Mesodermal cell (in vitro differentiated cells): ENCODE data around the gene IGSF9B.

Experiments used
- H3K27ac ChIP-seq: 2 replicates; pipeline ENCODE4 v1.7.0; 2013; ENCODE audit warnings: mild to moderate bottlenecking, low read depth, low read length, moderate library complexity; ENCODE audit not compliant: severe bottlenecking
- H3K36me3 ChIP-seq: 2 replicates; pipeline ENCODE4 v1.7.1; 2013; ENCODE audit warnings: mild to moderate bottlenecking, low read length, moderate library complexity; ENCODE audit not compliant: control insufficient read depth, insufficient read depth
- H3K4me1 ChIP-seq: one replicate; pipeline ENCODE4 v1.7.1; 2013; ENCODE audit warnings: mild to moderate bottlenecking, low read length; ENCODE audit not compliant: insufficient read depth, control insufficient read depth, poor library complexity, severe bottlenecking
- H3K4me3 ChIP-seq: 2 replicates; pipeline ENCODE4 v1.7.0; 2013; ENCODE audit warnings: low read length, control low read depth, mild to moderate bottlenecking; ENCODE audit not compliant: insufficient read depth, poor library complexity, severe bottlenecking; ENCODE audit errors: extremely low read depth
- H3K9me3 ChIP-seq: 2 replicates; pipeline ENCODE4 v1.7.1; 2013; ENCODE audit warnings: mild to moderate bottlenecking, low read length, moderate library complexity; ENCODE audit not compliant: control insufficient read depth
- WGBS, 2 experiments: methylation state at CpG; one replicate each; pipeline ENCODE4 v1.1.5; 2013; ENCODE audit warnings: missing lambda C conversion rate in 2 of 2; ENCODE audit not compliant: insufficient coverage in 2 of 2; 5-methylcytosine and 5-hydroxymethylcytosine counted together

IGSF9B gene

DNA sequence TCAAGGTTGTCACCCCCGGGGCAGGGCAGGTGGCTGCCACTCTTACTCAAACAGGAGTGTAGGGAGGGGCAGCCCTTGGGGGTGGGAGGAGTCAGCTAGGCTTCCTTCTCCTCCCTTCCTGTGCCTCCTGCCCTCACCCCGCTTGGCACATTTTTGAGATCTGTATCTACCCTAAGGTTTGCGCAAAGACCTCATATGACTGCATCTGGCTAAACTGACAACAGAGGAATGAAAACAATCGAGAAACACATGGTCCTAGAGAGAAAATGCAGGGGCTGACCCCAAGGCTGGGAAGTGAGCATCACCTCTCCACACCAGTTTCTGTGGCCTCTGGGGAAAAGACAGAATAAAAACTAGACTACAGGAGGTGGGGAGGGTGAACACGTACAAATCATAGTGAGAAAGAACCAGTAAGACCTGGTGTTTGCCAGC lies 28.1 kb downstream of the IGSF9B start:
- Histone ChIP-seq H3K27ac (no peak overlapping the region), H3K9me3 (no peaks in the 10 kb centered on the region), H3K36me3 (peaks cover 10% of the 10 kb centered on the region), H3K4me3 (no peak overlapping the region), H3K4me1 (peaks cover 14% of the 10 kb centered on the region)
- WGBS, 2 experiments, result 94% methylated on average over 3 of the region's 5 CpGs; no CpG with 5 or more reads in 1 of the 2 experiments

DNA sequence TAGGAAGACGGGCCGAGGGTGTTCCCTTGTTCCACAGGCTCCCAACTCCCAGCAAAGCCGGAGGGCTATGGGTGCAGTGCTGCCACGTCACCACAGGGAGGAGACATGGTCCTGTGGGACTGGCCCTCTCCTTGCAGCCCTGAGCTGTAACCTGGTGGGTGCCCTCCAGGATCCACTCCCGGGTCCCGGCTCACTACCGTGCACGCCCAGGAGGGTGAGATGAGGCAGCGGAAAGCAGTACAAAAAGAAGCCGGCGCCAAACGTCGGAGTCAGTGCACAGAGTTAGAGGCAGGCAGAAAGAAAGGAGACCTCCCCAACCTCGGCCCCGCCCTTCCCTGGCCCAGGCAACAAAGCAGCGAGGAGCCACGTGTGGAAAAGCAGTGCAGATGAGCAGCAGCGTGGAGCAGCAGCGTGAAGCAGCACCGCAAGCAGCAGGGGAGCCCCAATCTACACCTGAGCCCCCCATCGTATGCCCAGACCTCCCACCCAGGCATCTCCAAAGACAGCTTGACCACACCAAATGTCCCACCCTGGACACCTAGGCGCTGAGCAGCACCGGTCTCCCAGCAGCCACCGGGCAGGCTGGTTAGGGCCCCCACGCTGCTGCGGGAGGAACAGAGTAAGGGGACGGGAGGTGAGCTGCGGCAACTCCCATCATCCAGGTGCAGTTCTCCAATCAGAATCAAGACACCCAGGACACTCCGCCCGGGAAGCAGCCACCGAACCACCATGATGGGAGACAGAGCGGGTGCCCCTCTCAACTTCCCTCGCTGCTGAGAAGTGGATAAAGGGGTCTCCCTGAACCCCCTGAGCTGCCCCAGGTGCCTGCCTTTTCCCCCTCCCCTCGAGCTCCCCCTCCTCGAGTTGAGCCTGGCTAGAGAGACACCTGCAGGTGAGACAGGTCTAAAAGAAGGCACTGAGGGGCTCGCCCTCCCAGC lies 28.8 kb downstream of the IGSF9B start:
- Histone ChIP-seq H3K9me3 (no peaks in the 10 kb centered on the region), H3K4me3 (no peak overlapping the region), H3K27ac (no peak overlapping the region), H3K4me1 (peaks cover 14% of the 10 kb centered on the region), H3K36me3 (peaks cover 14% of the 10 kb centered on the region)
- WGBS, 2 experiments, result 61 to 68% methylated on average over 29 to 33 of the region's 36 CpGs

DNA sequence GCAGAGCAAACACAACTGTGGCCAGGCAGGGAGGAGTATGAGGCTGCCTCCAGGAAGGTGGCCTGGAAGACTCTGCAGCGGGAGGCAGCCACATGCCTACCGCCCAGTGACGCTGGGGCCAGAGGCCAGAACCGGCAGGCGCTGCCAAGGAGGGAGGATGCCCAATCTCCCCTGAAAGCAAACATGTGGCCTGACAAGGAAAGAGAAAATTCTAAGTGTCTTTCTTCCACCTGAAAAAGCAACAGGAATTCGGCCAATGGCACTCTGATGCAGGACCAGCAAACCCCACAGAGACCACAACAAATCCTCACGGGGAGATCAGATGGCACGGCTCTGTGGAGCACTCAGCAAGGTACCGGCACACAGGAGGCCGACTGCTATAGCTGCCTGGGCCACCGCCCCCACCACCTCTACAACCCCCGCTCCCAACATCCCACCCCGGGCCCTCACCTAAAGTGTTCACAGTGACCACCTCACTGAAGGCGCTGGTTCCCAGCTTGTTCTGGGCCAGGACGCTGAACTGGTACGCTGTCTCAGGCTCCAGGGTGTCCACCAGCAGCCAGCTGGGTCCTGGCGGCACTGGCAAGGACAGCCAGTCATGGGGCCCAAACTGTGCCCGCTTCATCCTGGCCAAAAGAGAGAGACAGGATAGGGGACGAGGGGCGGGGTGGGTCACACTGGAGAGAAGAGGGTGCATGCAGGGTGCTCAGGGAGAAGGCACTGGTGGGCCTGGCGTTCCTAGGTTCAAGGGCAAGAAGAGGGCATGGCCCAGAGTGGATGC lies 30.1 kb downstream of the IGSF9B start:
- no peak overlapping the region for H3K4me3 ChIP-seq

DNA sequence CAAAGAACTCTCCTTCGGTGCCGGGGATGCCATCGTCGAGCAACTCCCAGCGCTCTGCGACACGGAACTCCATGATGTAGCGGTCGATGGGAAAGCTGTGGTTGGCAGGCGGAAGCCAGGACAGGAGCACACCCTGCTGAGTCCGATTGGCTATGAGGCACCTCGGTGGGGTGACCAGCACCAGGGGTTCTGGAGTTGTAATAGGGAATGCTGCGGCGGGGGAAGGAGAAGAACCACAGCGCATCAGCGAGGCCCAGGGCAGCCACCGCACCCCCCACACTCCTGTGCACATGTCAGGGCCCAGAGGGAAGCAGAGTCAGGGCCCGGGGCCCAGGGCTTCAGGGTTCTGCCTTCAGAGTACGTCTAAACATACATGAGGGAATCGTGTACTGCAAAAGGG lies 31.0 kb downstream of the IGSF9B start:
- Histone ChIP-seq H3K27ac (no peak overlapping the region), H3K9me3 (no peaks in the 10 kb centered on the region), H3K4me3 (no peak overlapping the region), H3K4me1 (peaks cover 14% of the 10 kb centered on the region), H3K36me3 (peaks cover 14% of the 10 kb centered on the region)
- 97 to 98% methylated on average over 14 to 18 of the region's 20 CpGs for WGBS, 2 experiments

More for the DNA sequence above, 30.1 kb downstream of the IGSF9B start:
- Histone ChIP-seq H3K9me3 (no peaks in the 10 kb centered on the region), H3K27ac (no peak overlapping the region), H3K36me3 (peaks cover 14% of the 10 kb centered on the region), H3K4me1 (peaks cover 14% of the 10 kb centered on the region)
- 88 to 96% methylated on average over 19 to 21 of the region's 21 CpGs for WGBS, 2 experiments

DNA sequence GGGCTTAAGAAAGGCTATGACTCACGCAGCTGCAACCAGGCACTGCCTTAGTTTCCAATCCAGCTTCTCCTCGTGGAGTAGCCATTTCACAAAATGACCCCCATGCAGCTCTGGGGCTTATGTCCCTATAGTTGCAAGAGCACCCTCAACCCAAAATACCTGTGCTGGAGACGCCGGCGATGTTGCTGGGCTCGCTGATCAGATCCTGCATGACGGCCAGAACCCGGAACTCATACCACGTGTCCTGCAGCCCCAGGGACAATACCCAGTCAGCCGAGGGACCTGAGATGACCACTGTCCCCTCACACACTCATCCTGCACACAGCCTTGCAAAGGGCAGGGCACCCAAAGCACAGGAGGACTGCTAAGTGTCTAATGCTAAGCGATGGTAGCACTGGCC lies 32.1 kb downstream of the IGSF9B start:
- 93 to 96% methylated on average over 7 to 11 of the region's 11 CpGs for WGBS, 2 experiments
- H3K9me3 ChIP-seq, result no peaks in the 10 kb centered on the region
- H3K4me3 ChIP-seq, result no peak overlapping the region
- peaks cover 14% of the 10 kb centered on the region for H3K4me1 ChIP-seq
- no peak overlapping the region for H3K27ac ChIP-seq
- H3K36me3 ChIP-seq, result peaks cover 14% of the 10 kb centered on the region

DNA sequence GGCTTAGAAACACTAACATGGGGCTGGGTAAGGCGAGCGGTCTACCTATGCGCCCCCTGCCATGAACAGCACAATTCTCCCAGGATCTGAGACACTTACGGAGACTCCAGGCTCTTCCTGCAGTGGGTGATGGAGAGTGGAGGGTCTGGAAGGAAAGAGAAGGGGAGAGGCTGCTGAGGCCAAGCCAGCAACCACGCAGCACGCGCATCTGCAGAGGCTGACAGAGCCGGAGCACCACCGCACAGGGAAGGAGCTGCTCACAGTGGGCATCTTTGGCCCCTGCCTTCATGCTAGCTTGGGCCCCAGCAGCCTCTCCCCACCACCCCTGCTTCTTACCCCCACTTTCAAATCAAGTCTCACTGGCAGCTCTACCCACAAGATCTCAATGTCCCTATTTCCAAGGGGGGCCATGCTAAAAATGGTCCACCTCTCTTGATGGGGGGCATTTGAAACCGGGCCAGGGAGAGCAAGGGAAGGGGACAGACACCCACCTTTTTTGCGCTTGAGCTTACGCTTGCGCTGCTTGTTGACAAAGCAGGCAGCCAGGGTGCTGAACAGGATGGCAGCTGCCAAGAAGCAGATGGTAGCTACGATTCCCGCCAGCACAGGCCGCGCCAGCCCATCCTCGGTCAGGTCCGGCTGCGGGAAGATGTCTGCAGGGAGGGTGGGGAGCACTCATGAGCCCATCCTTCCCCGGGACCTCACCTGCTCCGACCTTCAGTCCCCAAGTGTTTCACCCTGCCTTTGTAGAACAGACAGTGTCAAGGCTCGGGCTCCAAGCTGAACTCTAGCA lies 34.5 kb downstream of the IGSF9B start:
- H3K27ac ChIP-seq, result no peak overlapping the region
- no peak overlapping the region for H3K4me3 ChIP-seq
- H3K9me3 ChIP-seq, result no peaks in the 10 kb centered on the region
- peaks cover 14% of the 10 kb centered on the region for H3K36me3 ChIP-seq
- WGBS, 2 experiments, result 98 to 99% methylated on average over 23 of the region's 23 CpGs
- H3K4me1 ChIP-seq, result no peaks in the 10 kb centered on the region

DNA sequence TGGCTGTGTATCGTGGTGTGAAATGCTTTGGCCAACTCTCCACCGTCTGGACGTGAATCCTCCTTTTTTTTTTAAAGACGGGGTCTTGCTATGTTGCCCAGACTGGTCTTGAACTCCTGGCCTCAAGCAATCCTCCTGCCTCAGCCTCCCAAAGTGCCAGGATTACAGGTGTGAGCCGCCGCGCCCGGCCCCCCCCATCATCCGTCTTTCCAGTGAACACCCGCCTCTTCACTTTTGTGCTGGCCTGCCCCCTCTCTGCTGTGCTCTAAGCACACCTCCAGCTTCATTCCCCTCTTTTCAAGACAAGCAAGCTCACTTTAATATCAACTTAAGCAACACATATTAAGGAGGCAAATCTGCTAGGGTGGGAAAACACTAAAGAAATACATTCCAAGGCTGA lies 35.3 kb downstream of the IGSF9B start:
- Histone ChIP-seq H3K36me3 (peaks cover 14% of the 10 kb centered on the region), H3K4me1 (no peaks in the 10 kb centered on the region), H3K9me3 (no peaks in the 10 kb centered on the region), H3K4me3 (no peak overlapping the region), H3K27ac (no peak overlapping the region)
- 95 to 96% methylated on average over 7 to 10 of the region's 10 CpGs for WGBS, 2 experiments

DNA sequence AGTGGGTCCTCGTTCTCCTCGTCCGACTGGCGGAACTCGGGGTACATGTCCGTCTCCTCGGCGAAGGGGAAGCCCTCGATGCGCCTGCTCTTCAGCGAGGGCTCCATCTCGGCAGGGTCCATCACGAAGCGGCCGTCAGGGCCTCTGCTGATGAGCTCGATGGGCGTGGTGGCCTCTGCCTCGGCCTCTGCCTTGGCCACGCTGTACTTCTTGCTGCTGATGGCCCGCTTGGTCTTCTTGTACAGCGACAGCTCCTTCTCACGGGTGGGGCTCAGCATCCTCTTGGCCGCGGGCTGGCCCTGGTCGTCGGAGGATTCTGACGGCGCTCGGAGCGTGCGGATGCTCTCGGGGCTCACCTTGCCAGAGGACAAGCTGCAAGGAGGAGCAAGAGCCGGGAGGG lies 35.7 kb downstream of the IGSF9B start:
- Histone ChIP-seq H3K4me3 (no peak overlapping the region), H3K4me1 (no peaks in the 10 kb centered on the region), H3K9me3 (no peaks in the 10 kb centered on the region), H3K27ac (no peak overlapping the region), H3K36me3 (peaks cover 14% of the 10 kb centered on the region)
- 96% methylated on average over 33 of the region's 33 CpGs for WGBS, 2 experiments

DNA sequence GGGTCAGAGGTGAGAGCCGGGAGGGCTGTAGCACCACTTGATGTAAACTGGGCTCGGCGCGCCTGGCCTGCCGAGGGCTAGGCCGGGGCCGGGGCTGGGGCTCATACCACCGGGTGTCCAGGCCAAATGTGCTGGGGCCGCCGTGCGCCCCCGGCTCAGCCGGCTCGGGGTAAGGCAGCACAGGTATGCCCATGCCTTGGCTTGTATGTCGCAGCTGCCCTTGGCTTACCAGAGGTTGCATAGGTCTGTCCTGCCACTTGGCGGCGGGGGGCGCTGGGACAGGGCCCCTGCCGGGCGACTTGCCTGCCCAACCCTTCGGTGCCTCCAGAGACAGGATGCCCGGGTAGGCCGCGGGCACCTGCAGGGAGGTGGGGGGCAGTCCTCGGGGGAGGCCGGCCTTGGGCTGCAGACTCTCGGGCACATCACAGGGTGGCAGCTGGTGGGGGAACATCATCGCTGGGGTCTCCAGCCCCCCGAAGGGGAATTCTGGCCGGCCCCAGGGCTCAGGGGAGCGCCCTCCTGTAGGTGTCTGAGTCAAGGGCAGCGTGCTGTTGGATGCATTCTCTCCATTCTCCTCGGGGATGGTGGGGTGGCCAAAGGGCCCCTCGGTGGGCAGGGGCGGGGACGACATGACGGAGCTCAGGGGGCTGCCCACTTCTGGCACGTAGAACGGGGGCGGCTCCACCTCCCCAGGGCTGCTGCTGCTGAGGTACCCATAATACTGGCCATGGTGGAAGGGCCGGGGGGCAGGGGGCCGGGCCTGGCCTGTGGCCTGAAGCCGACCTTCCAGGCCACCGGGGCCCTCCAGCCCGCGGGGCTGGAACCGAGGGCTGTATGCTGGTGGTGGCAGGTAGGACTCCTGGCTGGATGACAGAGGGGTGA lies 36.4 kb downstream of the IGSF9B start:
- no peaks in the 10 kb centered on the region for H3K9me3 ChIP-seq
- no peak overlapping the region for H3K27ac ChIP-seq
- peaks cover 12% of the 10 kb centered on the region for H3K36me3 ChIP-seq
- H3K4me1 ChIP-seq, result no peaks in the 10 kb centered on the region
- 95 to 97% methylated on average over 42 to 43 of the region's 47 CpGs for WGBS, 2 experiments
- no peak overlapping the region for H3K4me3 ChIP-seq
